HepG2 (cell line): Measurements from ENCODE around the gene IGFBP6.

Experiments used
- BCLAF1 ChIP-seq: fragments of 450-650 bp; IDR thresholded peaks from 2 replicates; pipeline ENCODE4 v1.6.1; 2017; ENCODE audit warnings: mild to moderate bottlenecking
- CTCF ChIP-seq: sonication (generic); formaldehyde crosslinking; IDR thresholded peaks from 2 replicates; pipeline ENCODE4 v1.5.0; 2020; ENCODE audit warnings: mild to moderate bottlenecking, missing genetic modification reagents, moderate library complexity
- NFE2 ChIP-seq: sonication (generic); formaldehyde crosslinking; IDR thresholded peaks from 2 replicates; pipeline ENCODE4 v1.4.0; 2020; ENCODE audit warnings: missing genetic modification reagents
- PRDM15 ChIP-seq: sonication (generic); formaldehyde crosslinking; IDR thresholded peaks from 2 replicates; pipeline ENCODE4 v1.4.0; 2020; ENCODE audit warnings: missing genetic modification reagents

GRCh38 chr12:53078425-53079225, 18.8 kb upstream of the IGFBP6 start:
- TF ChIP-seq BCLAF1 (no peak), NFE2 (CRISPR knock-in tag) (no peak), CTCF (CRISPR knock-in tag) (no peak; the same call in 1 of the 2 replicates), PRDM15 (CRISPR knock-in tag) (no peak)
